Activated T-cell treated with anti-CD3 and anti-CD28 coated beads, Interleukin-2, amount 50 U/mL, for 4 hours (primary cell): ENCODE data around the gene CEP70. TPM values are rescaled to one million over a fixed set of nuclear protein-coding genes. Genes with fewer than 3 reads are reported as not detected.
"Not testable (repeated sequence)": the region's sequence is repeated elsewhere in the genome, so short reads cannot be mapped to it uniquely, and the experiment has no call there.

Experiments
- ATAC-seq, 2 donors: fragments of 200-7000 bp; cut with Tn5 transposase; one replicate each; pipeline ENCODE4 v1.10.0; 2021
- DNase-seq: peaks from one replicate; pipeline ENCODE4 v3.0.0-alpha.2; 2020
- H3K27me3 Mint-ChIP-seq: one replicate; pipeline ENCODE4 v1.8.0; 2021; ENCODE audit warnings: low read depth, mixed read lengths
- H3K36me3 Mint-ChIP-seq: one replicate; pipeline ENCODE4 v1.8.0; 2022; ENCODE audit warnings: mixed read lengths; ENCODE audit not compliant: insufficient read depth
- H3K4me1 Mint-ChIP-seq: one replicate; pipeline ENCODE4 v1.8.0; 2021; ENCODE audit warnings: low read depth, mixed read lengths
- H3K4me3 Mint-ChIP-seq: one replicate; pipeline ENCODE4 v1.8.0; 2021; ENCODE audit warnings: mild to moderate bottlenecking, moderate library complexity, mixed read lengths
- H3K9me3 Mint-ChIP-seq: one replicate; pipeline ENCODE4 v1.8.0; 2021; ENCODE audit warnings: mixed read lengths
- total RNA-seq, 3 donors: library from RNA; stranded (reverse); gene quantifications; one replicate each; pipeline ENCODE4 v1.2.1, GENCODE V29; 2021

Gene CEP70
- total RNA-seq, 3 donors from 2014 or later: 5.1 to 7.0 (median 5.2) TPM

DNA sequence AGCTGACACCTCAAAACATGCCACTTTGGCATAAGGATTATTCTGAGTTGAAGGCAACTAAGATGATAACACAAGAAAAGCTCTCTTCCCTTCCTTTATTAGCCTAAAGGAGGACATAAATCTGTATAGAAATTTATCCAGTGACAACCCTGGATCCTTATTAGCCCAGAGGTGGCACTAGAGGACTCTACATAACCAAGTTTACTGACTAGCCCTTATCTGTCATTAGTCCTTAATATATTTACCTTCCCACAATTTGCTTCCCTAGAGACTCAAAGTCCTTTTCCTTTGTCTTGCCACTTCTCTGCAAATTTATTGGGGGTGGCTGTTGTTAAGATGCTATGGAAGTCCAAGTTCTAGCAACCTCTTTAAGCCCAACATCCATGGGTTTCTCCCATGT, 26.7 kb downstream of the CEP70 start:
- no peak for DNase-seq
- Mint-ChIP-seq H3K36me3 (peaks cover 40% of the 10 kb centered on the region), H3K4me1 (peaks cover 9% of the 10 kb centered on the region), H3K9me3 (no peaks in the 10 kb centered on the region), H3K27me3 (no peaks in the 10 kb centered on the region), H3K4me3 (no peak overlapping the region)
- ATAC-seq: no peak

DNA sequence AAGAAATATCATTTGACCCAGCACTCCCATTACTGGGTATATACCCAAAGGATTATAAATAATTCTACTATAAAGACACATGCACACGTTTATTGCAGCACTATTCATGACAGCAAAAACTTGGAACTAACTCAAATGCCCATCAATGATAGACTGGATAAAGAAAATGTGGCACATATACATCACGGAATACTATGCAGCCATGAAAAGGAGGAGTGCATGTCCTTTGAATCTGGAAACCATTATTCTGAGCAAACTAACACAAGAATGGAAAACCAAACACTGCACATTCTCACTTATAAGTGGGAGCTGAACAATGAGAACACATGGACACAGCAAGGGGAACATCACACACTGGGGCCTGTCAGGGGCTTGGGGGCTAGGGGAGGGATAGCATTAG, 27.8 kb downstream of the CEP70 start:
- not testable (repeated sequence) for ATAC-seq, H3K9me3 Mint-ChIP-seq, H3K27me3 Mint-ChIP-seq, H3K4me1 Mint-ChIP-seq, H3K4me3 Mint-ChIP-seq, DNase-seq
- H3K36me3 Mint-ChIP-seq: peaks cover 44% of the 10 kb centered on the region

DNA sequence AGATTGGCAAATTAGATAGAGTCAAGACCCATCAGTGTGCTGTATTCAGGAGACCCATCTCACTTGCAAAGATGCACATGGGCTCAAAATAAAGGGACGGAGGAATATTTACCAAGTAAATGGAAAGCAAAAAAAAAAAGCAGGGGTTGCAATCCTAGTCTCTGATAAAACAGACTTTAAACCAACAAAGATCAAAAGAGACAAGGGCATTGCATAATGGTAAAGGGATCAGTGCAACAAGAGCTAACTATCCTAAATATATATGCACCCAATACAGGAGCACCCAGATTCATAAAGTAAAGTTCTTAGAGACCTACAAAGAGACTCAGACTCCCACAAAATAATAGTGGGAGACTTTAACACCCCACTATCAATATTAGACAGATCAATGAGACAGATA, 31.2 kb downstream of the CEP70 start:
- peaks cover 62% of the 10 kb centered on the region for H3K36me3 Mint-ChIP-seq
- not testable (repeated sequence) for H3K4me1 Mint-ChIP-seq, DNase-seq, H3K4me3 Mint-ChIP-seq, H3K27me3 Mint-ChIP-seq, ATAC-seq
- H3K9me3 Mint-ChIP-seq: peaks cover 20% of the 10 kb centered on the region

DNA sequence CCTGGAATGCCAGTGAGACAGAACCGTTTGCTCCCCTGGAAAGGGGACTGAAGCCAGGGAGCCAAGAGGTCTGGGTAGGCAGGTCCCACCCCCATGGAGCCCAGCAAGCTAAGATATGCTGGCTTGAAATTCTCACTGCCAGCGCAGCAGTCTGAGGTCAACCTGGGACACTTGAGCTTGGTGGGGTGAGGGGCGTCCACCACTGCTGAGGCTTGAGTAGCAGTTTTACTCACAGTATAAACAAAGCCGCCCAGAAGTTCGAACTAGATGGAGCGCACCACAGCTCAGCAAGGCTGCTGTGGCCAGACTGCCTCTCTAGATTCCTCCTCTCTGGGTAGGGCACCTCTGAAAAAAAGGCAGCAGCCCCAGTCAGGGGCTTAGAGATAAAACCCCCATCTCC, 33.6 kb downstream of the CEP70 start:
- Mint-ChIP-seq H3K36me3 (peaks cover 68% of the 10 kb centered on the region), H3K4me1 (peaks cover 5% of the 10 kb centered on the region), H3K4me3 (no peak overlapping the region), H3K9me3 (peaks cover 27% of the 10 kb centered on the region), H3K27me3 (no peaks in the 10 kb centered on the region)
- DNase-seq (no peak), ATAC-seq (no peak)

DNA sequence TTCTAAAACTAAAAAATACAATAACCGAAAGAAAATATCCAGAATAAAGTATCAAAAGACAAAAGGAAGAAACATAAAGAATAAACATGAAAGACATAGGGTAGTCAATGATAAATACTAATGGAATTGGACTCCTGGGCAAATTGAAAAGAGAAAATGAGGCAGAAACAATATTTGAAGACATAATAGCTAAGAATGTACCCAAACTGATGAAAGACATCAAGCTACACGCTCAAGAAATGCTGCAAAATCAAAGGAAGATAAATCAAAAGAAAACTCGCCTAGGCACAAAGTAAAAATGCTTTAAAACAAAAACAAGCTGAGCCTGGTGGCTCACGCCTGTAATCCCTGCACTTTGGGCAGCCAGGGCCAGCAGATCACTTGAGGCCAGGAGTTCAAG, 34.9 kb downstream of the CEP70 start:
- no peaks in the 10 kb centered on the region for H3K27me3 Mint-ChIP-seq
- no peak overlapping the region for H3K4me3 Mint-ChIP-seq
- peaks cover 5% of the 10 kb centered on the region for H3K4me1 Mint-ChIP-seq
- H3K36me3 Mint-ChIP-seq: peaks cover 63% of the 10 kb centered on the region
- no peak for DNase-seq
- peaks cover 32% of the 10 kb centered on the region for H3K9me3 Mint-ChIP-seq
- ATAC-seq: no peak

DNA sequence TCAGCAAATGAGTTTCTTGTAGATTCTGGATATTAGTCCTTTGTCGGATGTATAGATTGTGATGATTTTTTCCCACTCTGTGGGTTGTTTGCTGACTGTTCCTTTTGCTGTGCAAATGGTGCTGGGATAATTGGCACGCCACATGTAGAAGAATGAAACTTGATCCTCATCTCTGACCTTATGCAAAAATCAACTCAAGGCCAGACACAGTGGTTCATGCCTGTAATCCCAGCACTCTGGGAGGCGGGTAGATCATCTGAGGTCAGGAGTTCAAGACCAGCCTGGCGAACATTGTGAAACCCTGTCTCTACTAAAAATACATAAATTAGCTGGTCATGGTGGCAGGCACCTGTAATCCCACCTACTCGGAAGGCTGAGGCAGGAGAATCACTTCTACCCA, 39.3 kb downstream of the CEP70 start:
- Mint-ChIP-seq H3K4me1 (peaks cover 10% of the 10 kb centered on the region), H3K36me3 (peaks cover 61% of the 10 kb centered on the region), H3K9me3 (peaks cover 48% of the 10 kb centered on the region)
- H3K4me3 Mint-ChIP-seq, ATAC-seq, DNase-seq, H3K27me3 Mint-ChIP-seq: not testable (repeated sequence)

DNA sequence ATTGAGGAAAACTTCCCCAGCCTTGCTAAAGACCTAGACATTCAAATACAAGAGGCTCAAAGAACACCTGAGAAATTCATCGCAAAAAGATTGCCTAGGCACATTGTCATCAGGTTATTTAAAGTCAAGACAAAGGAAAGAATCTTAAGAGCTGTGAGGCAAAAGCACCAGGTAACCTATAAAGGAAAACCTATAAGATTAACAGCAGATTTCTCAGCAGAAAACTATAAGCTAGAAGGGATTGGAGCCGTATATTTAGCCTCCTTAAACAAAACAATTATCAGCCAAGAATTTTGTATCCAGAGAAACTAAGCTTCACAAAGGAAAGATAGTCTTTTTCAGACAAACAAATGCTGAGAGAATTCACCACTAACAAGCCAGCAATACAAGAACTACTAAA, 43.1 kb downstream of the CEP70 start:
- H3K4me3 Mint-ChIP-seq, ATAC-seq, H3K27me3 Mint-ChIP-seq, DNase-seq: not testable (repeated sequence)
- peaks cover 73% of the 10 kb centered on the region for H3K36me3 Mint-ChIP-seq
- H3K4me1 Mint-ChIP-seq: peaks cover 10% of the 10 kb centered on the region
- H3K9me3 Mint-ChIP-seq: peaks cover 47% of the 10 kb centered on the region

DNA sequence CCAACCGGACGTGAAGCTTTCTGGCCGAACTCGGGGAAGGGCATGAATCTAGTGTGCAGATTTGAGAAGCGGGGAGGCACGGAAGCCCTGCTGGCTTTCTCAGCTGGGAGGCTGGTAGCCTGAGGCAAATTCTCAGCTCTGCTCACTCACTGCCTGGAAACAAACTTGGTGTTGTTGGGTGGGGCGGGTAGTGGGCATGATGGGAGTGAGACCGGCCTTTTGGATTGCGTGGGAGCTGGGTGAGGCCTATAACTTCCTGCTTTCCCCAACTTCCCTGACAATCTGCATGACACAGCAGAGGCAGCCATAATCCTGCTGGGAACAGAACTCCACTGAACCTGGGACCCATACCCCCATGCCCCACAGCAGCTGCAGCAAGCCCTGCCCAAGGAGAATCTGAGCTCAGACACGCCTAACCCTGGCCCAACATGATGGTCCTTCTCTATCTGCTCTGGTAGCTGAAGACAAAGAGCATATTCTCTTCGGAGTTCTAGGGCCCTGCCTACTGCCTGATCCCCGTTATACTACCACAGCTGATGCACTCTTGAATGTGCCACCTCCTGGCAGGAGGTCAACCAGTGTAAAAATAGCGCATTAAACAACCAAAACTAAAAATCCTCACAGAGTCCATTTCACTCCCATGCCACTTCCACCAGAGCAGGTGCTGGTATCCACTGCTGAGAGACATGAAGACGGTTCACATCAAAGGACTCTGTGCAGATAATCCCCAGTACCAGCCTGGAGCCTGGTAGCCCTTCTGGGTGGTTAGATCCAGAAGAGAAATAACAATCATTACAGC, 44.7 kb downstream of the CEP70 start:
- Mint-ChIP-seq H3K9me3 (peaks cover 48% of the 10 kb centered on the region), H3K36me3 (peaks cover 71% of the 10 kb centered on the region), H3K27me3 (no peaks in the 10 kb centered on the region), H3K4me1 (peaks cover 10% of the 10 kb centered on the region), H3K4me3 (no peak overlapping the region)
- DNase-seq (no peak), ATAC-seq (no peak)

DNA sequence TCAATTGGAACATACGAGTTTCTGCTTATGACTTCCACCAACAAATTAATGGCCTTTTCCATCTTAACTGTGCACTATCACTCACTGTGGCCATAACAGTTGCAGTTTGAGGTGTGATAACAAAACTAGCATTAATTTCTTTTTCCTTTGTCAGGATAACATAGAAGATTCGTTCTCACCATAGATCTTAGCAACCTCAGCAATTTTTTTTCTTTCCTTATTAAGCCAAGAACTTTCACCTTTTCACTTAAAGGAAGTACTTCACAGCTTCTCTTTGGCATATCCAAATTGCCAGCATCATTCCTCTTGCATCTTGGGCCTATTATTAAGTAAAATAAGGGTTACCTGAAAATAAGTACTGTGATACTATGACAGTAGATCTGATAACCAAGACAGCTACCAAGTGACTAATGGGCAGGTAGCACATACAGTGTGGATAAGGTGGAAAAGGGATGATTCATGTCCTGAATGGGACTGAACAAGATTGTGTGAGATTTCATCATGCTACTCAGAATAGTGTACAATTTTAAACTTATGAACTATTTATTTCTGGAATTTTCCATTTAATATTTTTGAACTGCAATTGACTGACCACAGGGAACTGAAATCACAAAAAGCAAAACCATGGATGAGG, 46.6 kb downstream of the CEP70 start:
- Mint-ChIP-seq H3K36me3 (peaks cover 70% of the 10 kb centered on the region), H3K27me3 (no peaks in the 10 kb centered on the region), H3K9me3 (peaks cover 43% of the 10 kb centered on the region), H3K4me1 (peaks cover 5% of the 10 kb centered on the region), H3K4me3 (no peak overlapping the region)
- no peak for ATAC-seq
- no peak for DNase-seq

DNA sequence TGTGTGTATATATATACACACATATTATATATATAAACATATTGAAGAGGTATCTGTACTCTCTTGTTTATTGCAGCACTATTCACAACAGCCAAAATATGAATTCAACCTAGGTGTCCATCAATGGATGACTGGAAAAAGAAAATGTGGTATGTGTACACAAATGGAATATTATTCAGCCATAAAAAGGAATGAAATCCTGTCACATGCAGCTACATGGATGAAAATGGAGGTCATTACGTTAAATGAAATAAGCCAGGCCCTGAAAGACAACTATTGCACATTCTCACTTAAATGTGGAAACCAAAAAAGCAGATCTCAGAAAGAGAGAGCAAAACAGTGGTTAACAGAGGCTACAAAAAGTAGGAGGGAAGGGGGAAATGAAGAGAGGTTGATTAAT, 49.5 kb downstream of the CEP70 start:
- Mint-ChIP-seq H3K9me3 (peaks cover 41% of the 10 kb centered on the region), H3K4me3 (no peak overlapping the region), H3K27me3 (no peaks in the 10 kb centered on the region), H3K4me1 (no peaks in the 10 kb centered on the region), H3K36me3 (peaks cover 75% of the 10 kb centered on the region)
- no peak for ATAC-seq
- no peak for DNase-seq

DNA sequence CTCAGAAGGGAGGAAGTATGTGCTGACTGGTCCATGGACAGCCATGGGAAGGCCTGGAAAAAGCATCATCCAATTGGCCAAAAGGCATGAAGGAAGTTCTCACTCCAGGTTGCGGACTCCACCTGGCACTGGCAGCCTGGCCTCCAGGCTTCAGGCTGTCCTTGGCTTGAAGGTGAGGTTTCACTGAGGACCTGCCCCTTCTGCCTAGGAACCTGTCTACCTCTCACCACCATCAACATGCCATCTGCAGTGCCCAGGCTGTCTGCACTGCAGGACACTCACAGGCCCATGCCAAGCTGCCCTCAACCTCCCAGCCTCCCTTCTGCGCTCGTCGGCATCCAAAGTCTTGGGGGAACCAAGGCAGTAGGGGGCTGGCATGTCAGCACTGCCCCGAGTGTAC, 51.1 kb downstream of the CEP70 start:
- H3K36me3 Mint-ChIP-seq: peaks cover 68% of the 10 kb centered on the region
- H3K9me3 Mint-ChIP-seq: peaks cover 40% of the 10 kb centered on the region
- DNase-seq (no peak), ATAC-seq (no peak)
- no peak overlapping the region for H3K4me3 Mint-ChIP-seq
- H3K4me1 Mint-ChIP-seq: no peaks in the 10 kb centered on the region
- no peaks in the 10 kb centered on the region for H3K27me3 Mint-ChIP-seq

DNA sequence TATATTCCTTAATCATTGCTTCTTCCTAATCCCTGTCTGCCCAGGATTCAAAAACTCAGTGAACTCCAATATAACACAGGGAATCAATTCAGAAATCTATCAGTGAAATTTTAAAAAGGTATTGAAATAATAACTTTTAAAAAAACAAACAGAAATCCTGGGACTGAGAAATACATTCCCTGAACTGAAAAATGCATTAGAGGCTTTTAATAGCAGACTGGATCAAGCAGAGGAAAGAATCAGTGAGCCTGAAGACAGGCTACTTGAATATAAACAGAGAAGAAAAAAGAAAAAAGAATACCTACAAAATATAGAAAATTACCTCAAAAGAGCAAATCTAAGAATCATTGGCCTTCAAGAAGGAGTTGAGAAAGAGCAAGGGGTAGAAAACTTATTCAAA, 54.7 kb downstream of the CEP70 start:
- H3K4me1 Mint-ChIP-seq: no peaks in the 10 kb centered on the region
- no peak for DNase-seq
- no peak overlapping the region for H3K4me3 Mint-ChIP-seq
- H3K9me3 Mint-ChIP-seq: peaks cover 22% of the 10 kb centered on the region
- no peak for ATAC-seq
- no peaks in the 10 kb centered on the region for H3K27me3 Mint-ChIP-seq
- H3K36me3 Mint-ChIP-seq: peaks cover 58% of the 10 kb centered on the region

DNA sequence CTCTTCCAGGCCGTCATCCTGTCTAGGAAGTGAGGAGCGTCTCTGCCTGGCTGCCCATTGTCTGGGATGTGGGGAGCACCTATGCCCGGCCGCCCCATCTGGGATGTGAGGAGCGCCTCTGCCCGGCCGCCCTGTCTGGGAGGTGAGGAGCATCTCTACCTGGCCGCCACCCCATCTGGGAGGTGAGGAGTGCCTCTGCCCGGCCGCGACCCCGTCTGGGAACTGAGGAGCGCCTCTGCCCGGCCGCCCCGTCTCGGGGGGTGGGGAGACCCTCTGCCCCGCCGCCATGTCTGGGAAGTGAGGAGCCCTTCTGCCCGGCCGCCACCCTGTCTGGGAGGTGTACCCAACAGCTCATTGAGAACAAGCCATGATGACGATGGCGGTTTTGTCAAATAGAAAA, 72.6 kb downstream of the CEP70 start:
- not testable (repeated sequence) for H3K4me1 Mint-ChIP-seq, DNase-seq, H3K27me3 Mint-ChIP-seq, ATAC-seq, H3K4me3 Mint-ChIP-seq
- Mint-ChIP-seq H3K36me3 (peaks cover 50% of the 10 kb centered on the region), H3K9me3 (peaks cover 14% of the 10 kb centered on the region)

DNA sequence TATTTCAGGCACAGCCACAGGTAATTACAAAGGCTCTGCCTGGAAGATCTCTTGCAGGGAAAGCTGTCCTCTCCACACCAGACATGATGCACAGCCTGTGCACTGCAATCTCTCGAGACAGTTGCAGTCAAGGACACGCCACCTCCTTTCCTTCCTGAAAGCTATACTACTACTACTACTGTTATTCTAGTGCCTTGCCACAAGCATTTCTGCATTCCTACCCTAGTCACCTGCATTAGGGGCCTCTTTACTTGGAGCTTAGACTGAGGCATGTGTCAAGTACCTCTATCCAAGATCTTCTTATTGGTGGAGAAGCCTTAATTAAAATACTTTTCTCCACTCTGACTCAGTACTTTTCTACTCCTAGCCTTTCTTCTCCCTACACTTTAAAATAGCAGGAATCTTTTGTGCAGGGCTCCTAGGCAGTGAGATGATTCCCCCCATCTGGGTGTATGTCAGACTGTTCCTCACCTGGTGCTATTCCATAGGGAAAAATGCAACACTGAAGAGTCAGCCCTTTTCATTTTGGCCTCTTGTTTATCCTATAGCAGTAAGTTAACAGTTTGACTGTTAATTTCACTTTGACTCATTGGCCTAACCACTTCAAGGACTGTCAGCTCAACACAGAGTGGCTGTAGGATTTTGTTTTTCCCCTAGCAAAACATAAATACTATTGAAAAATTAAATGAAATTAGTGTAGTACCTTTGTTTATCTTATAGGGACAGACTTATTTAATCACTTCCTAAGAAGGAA, 80.8 kb downstream of the CEP70 start:
- Mint-ChIP-seq H3K4me1 (no peaks in the 10 kb centered on the region), H3K27me3 (no peaks in the 10 kb centered on the region), H3K4me3 (no peak overlapping the region), H3K36me3 (peaks cover 30% of the 10 kb centered on the region), H3K9me3 (peaks cover 4% of the 10 kb centered on the region)
- DNase-seq: no peak
- peak in 1 of 2 donors; percentile 46 for ATAC-seq
